Panc1 (cell line): Measurements from ENCODE around the gene CLRN3. TPM values are rescaled to one million over a fixed set of nuclear protein-coding genes. Genes with fewer than 3 reads are reported as not detected.

Experiments used
- ATAC-seq: fragments of 200-7000 bp; cut with Tn5 transposase; 2 replicates; pipeline ENCODE4 v1.9.1; 2020; ENCODE audit warnings: mild to moderate bottlenecking, moderate library complexity
- BruUV-seq: library from RNA; stranded (reverse); fragments of 400-500 nt; replicated peaks from 2 replicates; lab custom pipeline; 2021; lab: Mats Ljungman, UMichigan
- CTCF ChIA-PET: fragments of 300-600 bp; sonication (Branson Sonifier 250); formaldehyde crosslinking; loops from one replicate; lab custom pipeline; 2022; ENCODE audit warnings: antibody characterized with exemption; lab: Charles Lee
- POLR2A ChIA-PET: fragments of 300-600 bp; sonication (Branson Sonifier 250); formaldehyde crosslinking; loops from one replicate; lab custom pipeline; 2022; ENCODE audit warnings: antibody characterized with exemption; lab: Charles Lee
- DNase-seq: peaks from one replicate; pipeline ENCODE4 v3.0.0-alpha.2; 2010; ENCODE audit warnings: low read depth, low spot score
- H3K27ac ChIP-seq: 2 replicates; pipeline ENCODE4 v1.5.1; 2011; ENCODE audit warnings: mild to moderate bottlenecking, low read length, inconsistent platforms
- H3K27me3 ChIP-seq: fragments of 200-500 bp; sonication (Bioruptor generic); 2 replicates; pipeline ENCODE4 v1.6.0; 2014; ENCODE audit warnings: low read length, inconsistent platforms; ENCODE audit not compliant: control insufficient read depth, insufficient read depth
- H3K36me3 ChIP-seq: fragments of 200-500 bp; sonication (Bioruptor generic); 2 replicates; pipeline ENCODE4 v1.5.1; 2014; ENCODE audit warnings: inconsistent platforms, mild to moderate bottlenecking, low read length, moderate library complexity; ENCODE audit not compliant: control insufficient read depth, insufficient read depth
- H3K4me1 ChIP-seq: 2 replicates; pipeline ENCODE4 v1.5.1; 2011; ENCODE audit warnings: inconsistent platforms, mild to moderate bottlenecking, low read length, moderate library complexity; ENCODE audit not compliant: control insufficient read depth, insufficient read depth
- H3K4me3 ChIP-seq, 2 experiments: 2 replicates each; pipeline ENCODE4 v1.5.1; 2011 to 2012; ENCODE audit warnings: low read depth in 2 of 2, low read length in 2 of 2, mild to moderate bottlenecking in 2 of 2, inconsistent platforms in 1 of 2, moderate library complexity in 1 of 2
- H3K9me3 ChIP-seq: fragments of 200-500 bp; sonication (Bioruptor generic); 2 replicates; pipeline ENCODE4 v1.5.1; 2014; ENCODE audit warnings: low read depth, mild to moderate bottlenecking, inconsistent platforms, low read length, moderate library complexity; ENCODE audit not compliant: control insufficient read depth, insufficient read depth
- CTCF ChIP-seq: fragments of 450-650 bp; IDR thresholded peaks from 2 replicates; pipeline ENCODE4 v1.5.1; 2017; ENCODE audit warnings: mild to moderate bottlenecking
- POLR2AphosphoS5 ChIP-seq: IDR thresholded peaks from 2 replicates; pipeline ENCODE4 v1.6.1; 2012; ENCODE audit warnings: mild to moderate bottlenecking, low read depth, low read length, moderate library complexity
- REST ChIP-seq, 2 experiments: IDR thresholded peaks; 2 replicates each; pipeline ENCODE4 v1.6.1; 2011 to 2012; ENCODE audit warnings: low read depth in 2 of 2, control low read depth in 1 of 2, low read length in 1 of 2, mild to moderate bottlenecking in 1 of 2, moderate library complexity in 1 of 2; ENCODE audit not compliant: insufficient read depth in 1 of 2
- SIN3A ChIP-seq: IDR thresholded peaks from 2 replicates; pipeline ENCODE4 v1.6.1; 2012; ENCODE audit warnings: low read depth, mild to moderate bottlenecking, low read length, moderate library complexity, borderline replicate concordance; ENCODE audit not compliant: insufficient read depth
- TCF7L2 ChIP-seq: IDR thresholded peaks from 2 replicates; pipeline ENCODE4 v1.6.1; 2011; ENCODE audit warnings: mild to moderate bottlenecking, low read depth, low read length, inconsistent platforms
- in situ Hi-C: cut with HindIII; loops from 2 replicates; pipeline ENCODE4 v1.10.0; 2016; ENCODE audit warnings: low sequenced_read_pairs, low pct_unique_long_range_greater_than_20kb
- intact Hi-C: fragments of 100-400 bp; cut with micrococcal nuclease; formaldehyde crosslinking; loops from one replicate; pipeline ENCODE4 v1.10.0; 2022; ENCODE audit not compliant: unreplicated experiment
- total RNA-seq: library from RNA; stranded (reverse); gene quantifications from one replicate; pipeline ENCODE4 v1.2.1, GENCODE V29; 2021; ENCODE audit not compliant: unreplicated experiment

The CLRN3 gene
- total RNA-seq, 1 experiment from 2014 or later: not detected

GRCh38 chr10:127911867-127912257 lies 19.1 kb upstream of the CLRN3 start:
- Histone ChIP-seq H3K9me3 (no peaks in the 10 kb centered on the region), H3K27ac (no peak overlapping the region), H3K27me3 (peaks cover 10% of the 10 kb centered on the region), H3K36me3 (no peaks in the 10 kb centered on the region; the same call in 1 of the 2 replicates), H3K4me3 (no peak overlapping the region), H3K4me1 (peaks cover 3% of the 10 kb centered on the region; the same call in 1 of the 2 replicates)
- ChIA-PET CTCF (no interaction called here), POLR2A (no interaction called here)
- ATAC-seq (no peak), DNase-seq (no peak)
- intact Hi-C loops (no loop called here), in situ Hi-C loops (no loop called here)
- no TSS peak for BruUV-seq
- TF ChIP-seq REST (IDR thresholded peaks at IDR 0.05; ENCODE audit: insufficient read depth in 1 of 2, low read depth in 2 of 2, low read length in 1 of 2): no peak
- TF ChIP-seq TCF7L2: no peak
- TF ChIP-seq POLR2AphosphoS5: no peak
- TF ChIP-seq SIN3A: no peak
- TF ChIP-seq CTCF: no peak

- ATAC-seq (no peak), DNase-seq (no peak)
- intact Hi-C loops (no loop called here), in situ Hi-C loops (no loop called here)
- Histone ChIP-seq H3K27me3 (peaks cover 10% of the 10 kb centered on the region), H3K4me3 (no peak overlapping the region), H3K27ac (no peak overlapping the region), H3K9me3 (no peaks in the 10 kb centered on the region), H3K4me1 (peaks cover 6% of the 10 kb centered on the region), H3K36me3 (no peaks in the 10 kb centered on the region; the same call in 1 of the 2 replicates)
- BruUV-seq: no TSS peak
- ChIA-PET POLR2A (no interaction called here), CTCF (no interaction called here)
- TF ChIP-seq TCF7L2 (no peak), REST (IDR thresholded peaks at IDR 0.05; ENCODE audit: insufficient read depth in 1 of 2, low read depth in 2 of 2, low read length in 1 of 2) (no peak), POLR2AphosphoS5 (no peak), CTCF (no peak), SIN3A (no peak)
Measured at GRCh38 chr10:127911218-127911866, 18.6 kb upstream of the CLRN3 start.
